ENCODE measurements around the gene SLC12A9. TPM values are rescaled to one million over a fixed set of nuclear protein-coding genes. Genes with fewer than 3 reads are reported as not detected.
A peak's percentile ranks its signal among the peaks of the same experiment; 100 is the strongest.

SLC12A9 gene
- total and polyA plus RNA-seq, 2 of the 8 experiments (the other 6 are each of a cell fraction or from before 2014, with no cell fraction given) = 31.4 to 40.1 TPM

DNA sequence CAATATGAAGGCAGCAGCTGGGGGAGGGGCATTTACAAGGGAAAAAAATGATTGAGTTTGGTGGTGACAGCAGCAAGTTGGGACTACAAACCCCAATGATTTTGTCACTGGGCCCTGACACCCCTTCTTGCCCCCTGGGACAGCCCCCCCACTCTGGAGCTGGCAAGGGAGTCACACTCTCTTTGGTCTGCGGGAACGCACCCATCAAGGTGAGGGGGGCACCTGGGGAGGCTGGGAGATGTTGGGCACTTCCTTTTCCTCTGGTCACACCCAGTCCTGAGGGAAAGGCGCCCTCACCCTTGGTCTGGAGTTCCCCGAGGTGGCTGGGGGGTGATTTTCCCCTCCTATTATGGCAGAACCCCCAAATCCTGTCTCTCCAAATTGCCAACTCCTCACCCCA lies 49.6 kb upstream of the SLC12A9 start:
- Histone ChIP-seq H3K36me3 (ENCODE audit: control insufficient read depth in 2 of 4, insufficient read depth in 4 of 4, low read length in 3 of 4) (peaks cover 22 to 53% (median 33%) of the 10 kb centered on the region in 4 experiments), H2BK20ac (ENCODE audit: low read length) (no peak overlapping the region), H3K27ac (ENCODE audit: low read depth, low read length) (no peak overlapping the region)
- TF ChIP-seq EP300 (IDR thresholded peaks at IDR 0.05; ENCODE audit: borderline replicate concordance in 1 of 2, low read depth in 2 of 2, low read length in 2 of 2) (no peak), CHD2 (IDR thresholded peaks at IDR 0.05; ENCODE audit: low read length) (no peak), POLR2AphosphoS5 (IDR thresholded peaks at IDR 0.05; ENCODE audit: low read depth, low read length) (no peak), EGR1 (IDR thresholded peaks at IDR 0.05; ENCODE audit: borderline replicate concordance, low read depth, low read length) (no peak), CHD1 (IDR thresholded peaks at IDR 0.05; ENCODE audit: low read depth, low read length) (no peak), NRF1 (IDR thresholded peaks at IDR 0.05; ENCODE audit: low read depth, low read length) (no peak), SP1 (IDR thresholded peaks at IDR 0.05; ENCODE audit: low read depth, low read length) (no peak), EZH2 (IDR thresholded peaks at IDR 0.05; ENCODE audit: low read depth, low read length, severe bottlenecking) (no peak), HDAC2 (IDR thresholded peaks at IDR 0.05; ENCODE audit: borderline replicate concordance in 1 of 2, low read depth in 2 of 2, low read length in 2 of 2) (no peak), TBP (IDR thresholded peaks at IDR 0.05; ENCODE audit: low read depth, low read length) (no peak), CBX8 (IDR thresholded peaks at IDR 0.05; ENCODE audit: borderline replicate concordance, low read depth, low read length) (no peak), RXRA (IDR thresholded peaks at IDR 0.05; ENCODE audit: insufficient read depth, low read depth, low read length) (no peak), SRF (IDR thresholded peaks at IDR 0.05; ENCODE audit: low read depth, low read length) (no peak)
- TF ChIP-seq, protein P1, sequence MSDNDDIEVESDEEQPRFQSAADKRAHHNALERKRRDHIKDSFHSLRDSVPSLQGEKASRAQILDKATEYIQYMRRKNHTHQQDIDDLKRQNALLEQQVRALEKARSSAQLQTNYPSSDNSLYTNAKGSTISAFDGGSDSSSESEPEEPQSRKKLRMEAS (IDR thresholded peaks at IDR 0.05) = no peak

More for the DNA sequence above, 49.6 kb upstream of the SLC12A9 start:
- H3K4me2 ChIP-seq (ENCODE audit: insufficient read depth in 1 of 2, low read depth in 2 of 2, low read length in 2 of 2) = no peak overlapping the region
- no peak overlapping the region for H2BK12ac ChIP-seq (ENCODE audit: low read depth, low read length)
- no peak overlapping the region for H3K18ac ChIP-seq (ENCODE audit: extremely low read depth, low read length)
- no peak overlapping the region for H3K23ac ChIP-seq (ENCODE audit: insufficient read length)
- no peak overlapping the region for H4K8ac ChIP-seq (ENCODE audit: extremely low read depth, insufficient read depth, low read length)
- H3K27me3 ChIP-seq (replicated peaks in 1 of 4; ENCODE audit: control insufficient read depth in 3 of 4, extremely low read depth in 1 of 4, insufficient read depth in 3 of 4, low read length in 3 of 4) = no peaks in the 10 kb centered on the region
- no peaks in the 10 kb centered on the region for H3K79me1 ChIP-seq (ENCODE audit: low read depth, low read length)
- H3K4ac ChIP-seq (replicated peaks; ENCODE audit: insufficient read length, low read depth, low read length) = no peak overlapping the region
- H3K23me2 ChIP-seq (ENCODE audit: low read depth, low read length) = no peaks in the 10 kb centered on the region
- CTCF ChIA-PET (ENCODE audit: partially characterized antibody) = interaction anchor here (0.8 to 13.2 kb wide), 10 partner anchors 12 to 87 kb away, joined by 3 to 215 read pairs (median 14); partner anchors contain the start of genes SLC12A9 and UFSP1
- POLR2A ChIA-PET (ENCODE audit: partially characterized antibody) = interaction anchor here (0.8 to 10.3 kb wide), 12 partner anchors 11 to 121 kb away, joined by 3 to 124 read pairs (median 5); partner anchors contain the start of genes EPHB4 and SLC12A9
- DNase-seq (ENCODE audit: low read depth in 1 of 2, low spot score in 2 of 2) (peak in 1 of 2 experiments; percentile 47), FAIRE-seq (no peak)
- H2BK5ac ChIP-seq (ENCODE audit: low read depth, low read length) = no peak overlapping the region
- H4K20me1 ChIP-seq (replicated peaks in 1 of 2; ENCODE audit: control insufficient read depth in 1 of 2, insufficient read depth in 2 of 2, low read length in 2 of 2) = peaks cover 0 to 3% of the 10 kb centered on the region in 2 experiments
- peaks cover 0 to 8% (median 3%) of the 10 kb centered on the region in 4 experiments; a peak in 5 of 7 replicates for H3K4me1 ChIP-seq (replicated peaks in 1 of 4; ENCODE audit: control insufficient read depth in 3 of 4, insufficient read depth in 4 of 4, low read length in 3 of 4)
- no peaks in the 10 kb centered on the region for H3K9me3 ChIP-seq (ENCODE audit: insufficient read depth in 2 of 2, low read depth in 1 of 2, low read length in 1 of 2)
- no peaks in the 10 kb centered on the region for H3K79me2 ChIP-seq (ENCODE audit: control insufficient read depth in 1 of 2, insufficient read depth in 2 of 2, low read length in 2 of 2)
- no peak overlapping the region for H3K4me3 ChIP-seq (ENCODE audit: extremely low read depth in 1 of 4, insufficient read depth in 2 of 4, low read depth in 3 of 4, low read length in 4 of 4)
- H4K5ac ChIP-seq (ENCODE audit: insufficient read length, low read depth, low read length) = no peak overlapping the region
- H3K14ac ChIP-seq (ENCODE audit: insufficient read length) = no peak overlapping the region
- H2BK120ac ChIP-seq (replicated peaks; ENCODE audit: low read depth, low read length) = no peak overlapping the region
- no peak overlapping the region for H3K9ac ChIP-seq (replicated peaks in 1 of 4; ENCODE audit: extremely low read depth in 1 of 4, low read depth in 3 of 4, low read length in 3 of 4)
- no peak overlapping the region for H2AK5ac ChIP-seq (ENCODE audit: low read depth, low read length)
- H2BK15ac ChIP-seq (ENCODE audit: low read length) = no peak overlapping the region
- no peak overlapping the region for H3K56ac ChIP-seq (replicated peaks; ENCODE audit: insufficient read length, low read depth, low read length)
- WGBS, 2 experiments (ENCODE audit: extremely low coverage in 1 of 2, insufficient coverage in 1 of 2, insufficient read length in 1 of 2, insufficient replicate concordance in 2 of 2, low coverage in 1 of 2, low lambda C conversion rate in 2 of 2, missing lambda C conversion rate in 1 of 2) = 98% methylated on average over 4 of the region's 4 CpGs; no CpG with 5 or more reads in 1 of the 2 experiments
- H2AFZ ChIP-seq (ENCODE audit: low read length) = no peak overlapping the region
- no peak overlapping the region for H4K91ac ChIP-seq (replicated peaks; ENCODE audit: insufficient read length, low read length)
